ENCODE results near the gene RALGDS.

- TF ChIP-seq CTCF (IDR thresholded peaks at IDR 0.05; ENCODE audit: extremely low read depth in 1 of 2, insufficient read depth in 1 of 2, low read depth in 1 of 2, low read length in 2 of 2) (no peak), POLR2A (IDR thresholded peaks at IDR 0.05; ENCODE audit: low read depth, low read length) (no peak), POLR2AphosphoS5 (IDR thresholded peaks at IDR 0.05; ENCODE audit: insufficient read depth, low read depth, low read length) (no peak), EZH2 (IDR thresholded peaks at IDR 0.05; ENCODE audit: borderline replicate concordance, low read depth, low read length, severe bottlenecking) (no peak)
Observed at GRCh38 chr9:133124123-133124906, 3.3 kb upstream of the RALGDS start.

All from endothelial cell of umbilical vein (primary cell).